Trophoblast cell (in vitro differentiated cells and primary cell): ENCODE measurements around the gene HYAL2.

Source experiments
- DNase-seq, 2 donors: peaks; one replicate each; pipeline ENCODE4 v3.0.0-alpha.2; 2016
- H2AFZ ChIP-seq: 2 replicates; pipeline ENCODE4 v1.6.1; 2013; ENCODE audit warnings: low read length, moderate library complexity, mild to moderate bottlenecking; ENCODE audit not compliant: insufficient read depth, poor library complexity
- H2AK5ac ChIP-seq: 2 replicates; pipeline ENCODE4 v1.6.1; 2013; ENCODE audit warnings: mild to moderate bottlenecking, low read length
- H2BK120ac ChIP-seq: 2 replicates; pipeline ENCODE4 v1.6.1; 2013; ENCODE audit warnings: low read length, mild to moderate bottlenecking, moderate library complexity; ENCODE audit not compliant: insufficient read depth, poor library complexity
- H2BK12ac ChIP-seq: 2 replicates; pipeline ENCODE4 v1.6.1; 2013; ENCODE audit warnings: mild to moderate bottlenecking, low read length, moderate library complexity
- H2BK5ac ChIP-seq: 2 replicates; pipeline ENCODE4 v1.6.1; 2013; ENCODE audit warnings: low read length, low read depth, moderate library complexity, mild to moderate bottlenecking; ENCODE audit not compliant: poor library complexity
- H3K14ac ChIP-seq: 2 replicates; pipeline ENCODE4 v1.6.1; 2013; ENCODE audit warnings: mild to moderate bottlenecking, low read length
- H3K18ac ChIP-seq: 2 replicates; pipeline ENCODE4 v1.6.1; 2013; ENCODE audit warnings: mild to moderate bottlenecking, low read length
- H3K23ac ChIP-seq: 2 replicates; pipeline ENCODE4 v1.6.1; 2013; ENCODE audit warnings: low read length
- H3K27ac ChIP-seq: 2 replicates; pipeline ENCODE4 v1.5.1; 2013; ENCODE audit warnings: low read depth, mild to moderate bottlenecking, inconsistent platforms, low read length, moderate library complexity
- H3K27me3 ChIP-seq: 2 replicates; pipeline ENCODE4 v1.6.1; 2013; ENCODE audit warnings: inconsistent platforms, mild to moderate bottlenecking, low read length, moderate library complexity; ENCODE audit not compliant: insufficient read depth
- H3K36me3 ChIP-seq, 2 experiments: 1 replicate in 1 of 2; 2 replicates in 1 of 2; pipeline ENCODE4 v1.6.1; 2013; ENCODE audit warnings: low read length in 2 of 2, mild to moderate bottlenecking in 2 of 2, moderate library complexity in 1 of 2; ENCODE audit not compliant: insufficient read depth in 2 of 2, control insufficient read depth in 1 of 2
- H3K4ac ChIP-seq: 2 replicates; pipeline ENCODE4 v1.6.1; 2013; ENCODE audit warnings: low read depth, mild to moderate bottlenecking, low read length, moderate library complexity
- H3K4me1 ChIP-seq, 2 experiments: 1 replicate in 1 of 2; 2 replicates in 1 of 2; pipeline ENCODE4 v1.6.1; 2013; ENCODE audit warnings: low read length in 2 of 2, mild to moderate bottlenecking in 2 of 2, moderate library complexity in 1 of 2; ENCODE audit not compliant: insufficient read depth in 2 of 2, control insufficient read depth in 1 of 2
- H3K4me2 ChIP-seq: 2 replicates; pipeline ENCODE4 v1.6.1; 2013; ENCODE audit warnings: inconsistent platforms, mild to moderate bottlenecking, low read length, moderate library complexity
- H3K4me3 ChIP-seq: 2 replicates; pipeline ENCODE4 v1.5.1; 2013; ENCODE audit warnings: mild to moderate bottlenecking, low read depth, low read length, inconsistent platforms
- H3K79me1 ChIP-seq: one replicate; pipeline ENCODE4 v1.6.1; 2013; ENCODE audit warnings: low read length
- H3K79me2 ChIP-seq: 2 replicates; pipeline ENCODE4 v1.6.1; 2013; ENCODE audit warnings: low read length, mild to moderate bottlenecking; ENCODE audit not compliant: control insufficient read depth, insufficient read depth, poor library complexity
- H3K9ac ChIP-seq: 2 replicates; pipeline ENCODE4 v1.6.1; 2013; ENCODE audit warnings: mild to moderate bottlenecking, low read length
- H3K9me3 ChIP-seq: 2 replicates; pipeline ENCODE4 v1.6.1; 2013; ENCODE audit warnings: low read depth, mild to moderate bottlenecking, control low read depth, inconsistent platforms, low read length; ENCODE audit not compliant: insufficient read depth
- H4K12ac ChIP-seq: 2 replicates; pipeline ENCODE4 v1.6.1; 2013; ENCODE audit warnings: low read depth, mild to moderate bottlenecking, low read length, moderate library complexity
- H4K8ac ChIP-seq: 2 replicates; pipeline ENCODE4 v1.6.1; 2013; ENCODE audit warnings: low read depth, mild to moderate bottlenecking, low read length, moderate library complexity
- H4K91ac ChIP-seq: one replicate; pipeline ENCODE4 v1.6.1; 2013; ENCODE audit warnings: low read depth, mild to moderate bottlenecking, low read length, moderate library complexity
- WGBS: extraction: QIAGEN DNeasy Blood & Tissue Kit; methylation state at CpG from one replicate; pipeline ENCODE4 v1.1.7; 2013; ENCODE audit warnings: missing lambda C conversion rate; ENCODE audit not compliant: insufficient read length, insufficient coverage; ENCODE audit errors: extremely low coverage; 5-methylcytosine and 5-hydroxymethylcytosine counted together

The HYAL2 gene

GRCh38 chr3:50304601-50305000 lies 17.9 kb downstream of the HYAL2 start:
- Histone ChIP-seq H3K27me3 (no peaks in the 10 kb centered on the region), H3K18ac (no peak overlapping the region), H3K27ac (no peak overlapping the region), H2BK120ac (no peak overlapping the region), H2AFZ (no peak overlapping the region), H3K23ac (no peak overlapping the region), H3K4me3 (no peak overlapping the region), H3K4ac (no peak overlapping the region), H2BK12ac (no peak overlapping the region), H3K79me1 (peaks cover 16% of the 10 kb centered on the region), H4K91ac (no peak overlapping the region), H3K9ac (no peak overlapping the region), H3K79me2 (no peaks in the 10 kb centered on the region), H2AK5ac (no peak overlapping the region), H3K4me2 (no peak overlapping the region), H3K14ac (no peak overlapping the region), H3K36me3 (peaks cover 2 to 4% of the 10 kb centered on the region in 2 experiments), H3K9me3 (peaks cover 11% of the 10 kb centered on the region), H4K12ac (no peak overlapping the region), H2BK5ac (no peak overlapping the region), H3K4me1 (peaks cover 15 to 19% of the 10 kb centered on the region in 2 experiments), H4K8ac (no peak overlapping the region)
- no peak for DNase-seq

GRCh38 chr3:50303013-50303815 lies 19.3 kb downstream of the HYAL2 start, which contains the start of gene HYAL1:
HYAL1 (minus strand) TSS chr3:50303574; CDS start chr3:50302956, 618 bp downstream.
- peak within 1 kb of the TSS; percentile 48 for H3K18ac ChIP-seq
- peak within 1 kb of the TSS; percentile 44 for H2AK5ac ChIP-seq
- no peak within 1 kb of the TSS for H3K27ac ChIP-seq
- H3K9me3 ChIP-seq: peaks cover 10% of the 10 kb centered on the region
- no peaks in the 10 kb centered on the region for H3K36me3 ChIP-seq
- H3K79me1 ChIP-seq: peaks cover 23% of the 10 kb centered on the region
- no peak within 1 kb of the TSS for H3K14ac ChIP-seq
- peaks cover 3% of the 10 kb centered on the region for H3K79me2 ChIP-seq
- H3K9ac ChIP-seq: no peak within 1 kb of the TSS
- no peak within 1 kb of the TSS for H3K23ac ChIP-seq
- no CpG with 5 or more reads among the region's 14 CpGs for WGBS
- H2BK120ac ChIP-seq: no peak within 1 kb of the TSS
- H2AFZ ChIP-seq: no peak within 1 kb of the TSS
- H2BK12ac ChIP-seq: no peak within 1 kb of the TSS
- no peak for DNase-seq
- H4K8ac ChIP-seq: no peak within 1 kb of the TSS
- H4K91ac ChIP-seq: no peak within 1 kb of the TSS
- no peaks in the 10 kb centered on the region for H3K27me3 ChIP-seq
- no peak within 1 kb of the TSS for H3K4me2 ChIP-seq
- peaks cover 19 to 24% of the 10 kb centered on the region in 2 experiments for H3K4me1 ChIP-seq
- no peak within 1 kb of the TSS for H4K12ac ChIP-seq
- H3K4ac ChIP-seq: no peak within 1 kb of the TSS
- no peak within 1 kb of the TSS for H2BK5ac ChIP-seq
- H3K4me3 ChIP-seq: no peak within 1 kb of the TSS

- no CpG with 5 or more reads among the region's 32 CpGs for WGBS
- no peak for DNase-seq
- peaks cover 24% of the 10 kb centered on the region for H3K79me1 ChIP-seq
Observed at GRCh38 chr3:50302095-50303012, 20.2 kb downstream of the HYAL2 start.

GRCh38 chr3:50300681-50301254 lies 21.8 kb downstream of the HYAL2 start:
- H3K4ac ChIP-seq: peak overlapping the region; percentile 2

More at GRCh38 chr3:50302095-50303012, 20.2 kb downstream of the HYAL2 start:
- H3K4me1 ChIP-seq: peaks cover 19 to 24% of the 10 kb centered on the region in 2 experiments
- no peak overlapping the region for H3K18ac ChIP-seq
- H3K27ac ChIP-seq: no peak overlapping the region
- H2AK5ac ChIP-seq: peak overlapping the region; percentile 44
- no peaks in the 10 kb centered on the region for H3K36me3 ChIP-seq
- peaks cover 7% of the 10 kb centered on the region for H3K9me3 ChIP-seq
- no peak overlapping the region for H3K14ac ChIP-seq
- H3K4me3 ChIP-seq: no peak overlapping the region
- no peaks in the 10 kb centered on the region for H3K27me3 ChIP-seq
- no peak overlapping the region for H4K8ac ChIP-seq
- no peak overlapping the region for H4K12ac ChIP-seq
- no peak overlapping the region for H2BK5ac ChIP-seq
- H2BK120ac ChIP-seq: no peak overlapping the region
- no peak overlapping the region for H3K4ac ChIP-seq
- no peak overlapping the region for H2AFZ ChIP-seq
- no peak overlapping the region for H2BK12ac ChIP-seq
- H3K9ac ChIP-seq: no peak overlapping the region
- no peak overlapping the region for H3K23ac ChIP-seq
- H4K91ac ChIP-seq: no peak overlapping the region
- peaks cover 3% of the 10 kb centered on the region for H3K79me2 ChIP-seq
- H3K4me2 ChIP-seq: no peak overlapping the region

More at GRCh38 chr3:50300681-50301254, 21.8 kb downstream of the HYAL2 start:
- peaks cover 24% of the 10 kb centered on the region for H3K79me1 ChIP-seq
- no peak overlapping the region for H3K23ac ChIP-seq
- H3K79me2 ChIP-seq: peaks cover 3% of the 10 kb centered on the region
- no peaks in the 10 kb centered on the region for H3K27me3 ChIP-seq
- no peak overlapping the region for H2AFZ ChIP-seq
- DNase-seq: no peak
- no peak overlapping the region for H3K4me3 ChIP-seq
- H3K36me3 ChIP-seq: peaks cover 4 to 5% of the 10 kb centered on the region in 2 experiments
- H2BK120ac ChIP-seq: peak overlapping the region; percentile 43
- peak overlapping the region; percentile 31 for H4K12ac ChIP-seq
- WGBS: no CpG with 5 or more reads among the region's 6 CpGs
- no peak overlapping the region for H3K9ac ChIP-seq
- H2BK12ac ChIP-seq: peak overlapping the region; percentile 74
- no peak overlapping the region for H3K4me2 ChIP-seq
- no peak overlapping the region for H2BK5ac ChIP-seq
- peak overlapping the region; percentile 34 for H3K18ac ChIP-seq
- H3K14ac ChIP-seq: peak overlapping the region; percentile 23
- H3K27ac ChIP-seq: no peak overlapping the region
- peak overlapping the region; percentile 51 for H4K8ac ChIP-seq
- H3K9me3 ChIP-seq: peaks cover 2% of the 10 kb centered on the region
- peaks cover 19 to 24% of the 10 kb centered on the region in 2 experiments for H3K4me1 ChIP-seq
- peak overlapping the region; percentile 81 for H2AK5ac ChIP-seq
- H4K91ac ChIP-seq: peak overlapping the region; percentile 37
